Muscle layer of duodenum (tissue), 2 donors: ENCODE measurements around the gene LRRC41.
"Not testable (repeated sequence)": the region's sequence is repeated elsewhere in the genome, so short reads cannot be mapped to it uniquely, and the experiment has no call there.

Source experiments
- H3K27ac ChIP-seq: one replicate; pipeline ENCODE4 v1.7.0; 2013; ENCODE audit warnings: mild to moderate bottlenecking, low read length
- H3K27me3 ChIP-seq: one replicate; pipeline ENCODE4 v1.7.0; 2013; ENCODE audit warnings: low read depth, mild to moderate bottlenecking, control low read depth, low read length
- H3K36me3 ChIP-seq, 2 donors: one replicate each; pipeline ENCODE4 v1.7.0; 2013; ENCODE audit warnings: low read length in 2 of 2, control low read depth in 1 of 2, mild to moderate bottlenecking in 1 of 2; ENCODE audit not compliant: insufficient read depth in 2 of 2, control insufficient read depth in 1 of 2
- H3K4me1 ChIP-seq, 2 donors: one replicate each; pipeline ENCODE4 v1.7.0; 2013; ENCODE audit warnings: low read length in 2 of 2, mild to moderate bottlenecking in 2 of 2, control low read depth in 1 of 2, moderate library complexity in 1 of 2; ENCODE audit not compliant: insufficient read depth in 2 of 2, control insufficient read depth in 1 of 2
- H3K4me3 ChIP-seq, 2 donors: one replicate each; pipeline ENCODE4 v1.7.0; 2013; ENCODE audit warnings: low read length in 2 of 2, low read depth in 1 of 2, mild to moderate bottlenecking in 1 of 2
- H3K9me3 ChIP-seq, 2 donors: one replicate each; pipeline ENCODE4 v1.7.0; 2013; ENCODE audit warnings: low read length in 2 of 2, control low read depth in 1 of 2, mild to moderate bottlenecking in 1 of 2; ENCODE audit not compliant: control insufficient read depth in 1 of 2
- donor health status: healthy.

The LRRC41 gene

DNA sequence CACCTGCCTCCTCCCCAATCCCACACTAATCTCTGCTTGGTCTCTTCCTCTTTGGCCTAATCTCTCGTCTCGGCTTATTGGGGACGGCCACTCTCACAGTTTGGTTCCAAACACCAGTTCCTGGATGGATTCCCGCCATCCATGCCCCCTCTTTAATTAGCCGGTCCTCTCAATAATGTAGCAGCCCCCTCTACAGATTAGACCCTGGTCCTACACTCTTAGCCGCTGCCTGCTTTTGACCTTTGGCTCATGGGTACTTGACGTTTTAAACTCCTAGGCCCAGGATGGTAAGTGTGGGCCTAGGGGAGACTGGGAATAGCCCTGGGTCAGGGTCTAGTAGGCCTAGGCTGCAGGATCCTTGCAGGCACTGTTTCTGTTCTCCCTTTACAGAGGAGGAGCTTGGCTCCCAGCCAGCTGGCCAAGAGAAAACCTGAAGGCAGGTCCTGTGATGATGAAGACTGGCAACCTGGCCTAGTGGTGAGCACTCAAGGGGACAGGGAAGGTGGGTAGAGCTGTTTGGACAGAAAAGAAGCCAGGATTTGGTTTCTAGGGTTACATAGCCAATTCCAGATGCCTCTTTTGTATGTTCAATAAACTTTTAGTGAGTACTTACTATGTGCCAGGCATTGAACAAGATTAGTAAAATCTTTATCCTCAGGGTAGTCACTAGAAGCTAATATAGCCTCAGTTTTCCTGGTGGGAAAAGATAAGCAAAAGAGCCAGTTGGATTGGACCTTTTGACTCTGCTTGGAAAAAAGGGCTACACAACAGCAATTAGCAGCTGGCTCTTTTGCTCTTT, 55.1 kb downstream of the LRRC41 start:
- no peaks in the 10 kb centered on the region for H3K27me3 ChIP-seq
- peak overlapping the region; percentile 61 to 80 for H3K4me3 ChIP-seq
- no peak overlapping the region for H3K27ac ChIP-seq
- H3K4me1 ChIP-seq = peaks cover 4 to 8% of the 10 kb centered on the region in 2 donors
- no peaks in the 10 kb centered on the region for H3K9me3 ChIP-seq
- H3K36me3 ChIP-seq = no peaks in the 10 kb centered on the region

DNA sequence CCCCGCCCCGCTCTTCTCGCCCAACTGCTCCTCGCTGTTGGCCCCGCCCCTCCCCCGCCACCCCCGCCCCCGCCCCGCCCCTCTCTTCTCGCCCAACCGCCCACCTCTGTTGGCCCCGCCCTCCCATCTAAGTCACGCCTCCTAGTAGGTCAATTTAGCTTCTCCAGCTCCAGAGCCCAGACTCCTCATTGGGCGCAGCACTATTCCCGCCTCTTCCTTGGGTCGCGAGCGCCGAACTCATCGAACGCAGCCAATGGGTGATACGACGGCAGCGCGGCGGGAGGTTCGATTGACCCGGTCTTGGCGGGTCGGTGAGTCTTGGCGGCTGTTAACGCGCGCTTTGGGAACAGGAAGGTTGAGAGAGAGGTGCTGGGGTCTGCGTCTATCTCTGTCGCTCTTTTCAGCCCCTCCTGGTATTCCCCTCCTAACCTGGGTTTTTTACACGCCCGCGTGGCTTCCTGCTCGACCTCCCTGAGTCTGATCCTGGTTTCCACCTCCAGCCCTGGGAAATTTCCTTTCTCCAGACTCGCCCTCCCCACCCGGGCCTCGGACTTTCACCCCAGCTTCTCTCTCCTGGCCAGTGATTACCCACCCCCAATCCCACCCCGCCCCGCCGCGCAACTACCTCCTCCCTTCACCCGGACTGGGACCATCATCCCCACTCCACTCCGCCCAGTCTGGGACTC, 55.8 kb downstream of the LRRC41 start, which contains the start of gene RAD54L:
Gene RAD54L (plus strand): TSS at position 328 of the 686 bp plus-strand sequence. CDS start 643 bp downstream, outside the sequence.
- no peak within 1 kb of the TSS for H3K27ac ChIP-seq
- H3K4me3 ChIP-seq = peak within 1 kb of the TSS; percentile 83 to 89
- H3K9me3 ChIP-seq = no peaks in the 10 kb centered on the region
- no peaks in the 10 kb centered on the region for H3K36me3 ChIP-seq
- peaks cover 4 to 8% of the 10 kb centered on the region in 2 donors for H3K4me1 ChIP-seq
- no peaks in the 10 kb centered on the region for H3K27me3 ChIP-seq

DNA sequence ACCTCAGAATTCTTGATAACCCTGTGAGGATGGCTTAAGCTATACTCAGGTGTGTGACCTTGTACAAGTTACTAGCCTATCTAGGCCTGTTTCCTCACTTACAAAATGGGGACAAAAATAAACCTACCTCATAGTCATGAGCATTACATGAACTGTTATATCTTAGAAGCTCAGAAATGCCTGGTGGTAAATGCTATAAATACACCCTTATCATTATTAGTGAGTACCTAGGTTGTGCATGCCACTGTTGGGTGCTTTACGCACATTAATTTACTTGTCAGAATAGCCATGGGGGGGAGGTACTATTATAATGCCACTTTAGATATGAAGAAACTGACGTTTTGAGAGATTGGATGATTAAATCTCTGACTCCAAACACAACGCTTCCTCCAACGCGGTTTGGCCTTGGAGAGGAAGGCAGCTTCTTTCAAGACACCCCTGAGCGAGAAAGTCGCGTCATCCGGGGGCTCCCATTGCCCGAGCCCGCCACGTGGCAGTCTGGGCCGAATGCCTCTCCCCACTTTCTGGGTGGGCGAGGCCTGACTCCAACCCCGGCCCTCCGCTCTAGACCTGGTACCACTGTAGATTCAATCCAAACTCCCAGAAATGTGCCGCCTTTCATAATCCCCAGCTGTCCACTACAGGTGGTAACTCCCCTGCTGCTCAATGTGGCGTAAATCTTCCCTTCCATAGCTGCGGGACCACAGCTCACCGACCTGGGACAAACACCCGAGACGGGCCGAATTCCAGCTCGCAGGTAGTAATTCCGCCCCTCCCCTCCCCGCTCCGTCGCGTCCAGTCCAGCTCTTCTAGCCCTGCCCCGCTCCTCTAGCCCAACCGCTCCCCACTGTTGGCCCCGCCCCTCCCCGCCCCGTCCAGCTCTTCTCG, 56.6 kb downstream of the LRRC41 start:
- H3K27ac ChIP-seq = no peak overlapping the region
- H3K4me1 ChIP-seq = peaks cover 4 to 8% of the 10 kb centered on the region in 2 donors
- no peaks in the 10 kb centered on the region for H3K36me3 ChIP-seq
- H3K9me3 ChIP-seq = no peaks in the 10 kb centered on the region
- peak overlapping the region; percentile 83 to 89 for H3K4me3 ChIP-seq
- no peaks in the 10 kb centered on the region for H3K27me3 ChIP-seq

DNA sequence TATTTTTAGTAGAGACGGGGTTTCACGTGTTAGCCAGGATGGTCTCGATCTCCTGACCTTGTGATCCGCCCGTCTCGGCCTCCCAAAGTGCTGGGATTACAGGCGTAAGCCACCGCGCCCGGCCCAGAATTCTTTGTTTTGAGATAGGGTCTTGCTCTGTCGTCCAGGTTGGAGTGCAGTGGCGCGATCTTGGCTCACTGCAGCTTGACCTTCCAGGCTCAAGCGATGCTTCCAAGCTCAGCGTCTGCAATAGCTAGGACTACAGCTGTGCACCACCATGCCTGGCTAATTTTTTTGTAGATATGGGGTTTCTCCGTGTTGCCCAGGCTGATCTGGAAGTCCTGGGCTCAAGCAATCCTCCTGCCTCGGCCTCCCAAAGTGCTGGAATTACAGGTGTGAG, 57.3 kb downstream of the LRRC41 start:
- H3K4me1 ChIP-seq, H3K27me3 ChIP-seq, H3K9me3 ChIP-seq, H3K27ac ChIP-seq, H3K4me3 ChIP-seq, H3K36me3 ChIP-seq: not testable (repeated sequence)

DNA sequence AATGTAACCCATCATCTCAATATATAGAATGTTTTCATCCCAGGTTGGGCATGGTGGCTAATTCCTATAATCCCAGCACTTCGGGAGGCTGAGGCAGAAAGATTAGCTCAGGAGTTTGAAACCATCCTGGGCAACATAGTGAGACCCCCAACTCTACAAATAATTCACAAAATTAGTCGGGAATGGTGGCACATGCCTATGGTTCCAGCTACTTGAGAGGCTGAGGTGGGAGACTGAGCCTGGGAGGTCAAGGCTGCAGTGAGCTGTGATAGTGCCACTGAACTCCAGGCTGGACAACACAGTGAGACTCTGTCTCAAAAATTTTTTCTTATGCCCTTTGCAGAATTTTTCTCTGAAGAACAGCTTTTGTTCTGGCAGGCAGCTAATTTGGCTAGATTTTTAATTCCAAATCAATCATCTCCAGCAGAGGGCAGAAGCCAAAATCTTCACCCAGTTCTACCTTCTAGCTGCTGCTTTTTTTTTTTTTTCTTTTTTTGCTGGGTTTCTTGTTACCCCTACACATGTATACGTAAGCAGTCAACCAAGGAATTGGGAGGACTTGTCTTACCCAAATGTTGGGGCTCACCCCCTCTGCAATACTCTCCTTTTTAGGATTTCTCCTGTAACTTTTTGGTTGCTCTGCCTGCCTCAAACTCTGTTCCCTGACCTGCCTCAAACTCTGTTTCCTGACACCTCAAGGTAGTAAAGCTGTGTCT, 58.6 kb downstream of the LRRC41 start:
- Histone ChIP-seq H3K27me3 (no peaks in the 10 kb centered on the region), H3K9me3 (no peaks in the 10 kb centered on the region)

DNA sequence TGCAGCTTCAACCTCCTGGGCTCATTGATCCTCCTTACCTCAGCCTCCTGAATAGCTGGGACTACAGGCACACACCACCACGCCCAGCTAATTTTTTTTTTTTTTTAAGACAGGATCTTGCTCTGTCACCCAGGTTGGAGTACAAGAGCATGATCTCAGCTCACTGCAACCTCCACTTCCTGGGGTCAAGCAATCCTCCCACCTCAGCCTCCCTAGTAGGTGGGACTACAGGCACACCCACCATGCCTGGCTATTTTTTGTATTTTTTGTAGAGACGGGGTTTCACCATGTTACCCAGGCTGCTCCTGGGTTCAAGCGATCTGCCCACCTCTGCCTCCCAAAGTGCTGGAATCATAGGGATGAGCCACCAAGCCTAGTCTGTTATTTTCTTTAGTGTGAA, 59.6 kb downstream of the LRRC41 start:
- not testable (repeated sequence) for H3K27me3 ChIP-seq, H3K27ac ChIP-seq, H3K4me1 ChIP-seq, H3K4me3 ChIP-seq, H3K36me3 ChIP-seq, H3K9me3 ChIP-seq

More for the DNA sequence above, 58.6 kb downstream of the LRRC41 start:
- H3K4me3 ChIP-seq = no peak overlapping the region
- H3K4me1 ChIP-seq = peaks cover 4 to 8% of the 10 kb centered on the region in 2 donors
- no peak overlapping the region for H3K27ac ChIP-seq
- H3K36me3 ChIP-seq = no peaks in the 10 kb centered on the region

DNA sequence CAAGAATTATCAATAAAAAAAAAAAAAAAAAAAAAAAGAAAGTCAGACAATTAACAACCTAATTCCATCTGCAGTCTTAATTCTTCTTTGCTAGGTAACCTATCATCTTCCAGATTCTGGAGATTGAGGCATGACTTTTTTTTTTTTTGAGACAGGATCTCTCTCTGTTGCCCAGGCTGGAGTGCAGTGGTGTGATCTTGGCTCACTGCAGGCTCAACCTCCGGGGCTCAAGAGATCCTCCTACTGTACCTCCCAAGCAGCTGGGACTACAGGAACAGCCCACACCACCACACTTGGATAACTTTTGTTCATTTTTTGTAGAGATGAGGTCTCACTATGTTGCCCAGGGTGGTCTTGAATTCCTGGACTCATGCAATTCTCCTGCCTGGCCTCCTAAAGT, 60.5 kb downstream of the LRRC41 start:
- Histone ChIP-seq H3K4me1 (peaks cover 4% of the 10 kb centered on the region in 2 donors), H3K4me3 (no peak overlapping the region), H3K27ac (no peak overlapping the region), H3K36me3 (no peaks in the 10 kb centered on the region), H3K9me3 (no peaks in the 10 kb centered on the region), H3K27me3 (no peaks in the 10 kb centered on the region)

DNA sequence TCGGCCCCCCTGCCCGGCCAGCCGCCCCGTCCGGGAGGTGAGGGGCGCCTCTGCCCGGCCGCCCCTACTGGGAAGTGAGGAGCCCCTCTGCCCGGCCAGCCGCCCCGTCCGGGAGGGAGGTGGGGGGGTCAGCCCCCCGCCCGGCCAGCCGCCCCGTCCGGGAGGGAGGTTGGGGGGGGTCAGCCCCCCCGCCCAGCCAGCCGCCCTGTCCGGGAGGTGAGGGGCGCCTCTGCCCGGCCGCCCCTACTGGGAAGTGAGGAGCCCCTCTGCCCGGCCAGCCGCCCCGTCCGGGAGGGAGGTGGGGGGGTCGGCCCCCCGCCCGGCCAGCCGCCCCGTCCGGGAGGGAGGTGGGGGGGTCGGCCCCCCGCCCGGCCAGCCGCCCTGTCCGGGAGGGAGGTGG, 61.7 kb downstream of the LRRC41 start:
- not testable (repeated sequence) for H3K4me3 ChIP-seq, H3K36me3 ChIP-seq, H3K27ac ChIP-seq, H3K9me3 ChIP-seq, H3K4me1 ChIP-seq, H3K27me3 ChIP-seq

DNA sequence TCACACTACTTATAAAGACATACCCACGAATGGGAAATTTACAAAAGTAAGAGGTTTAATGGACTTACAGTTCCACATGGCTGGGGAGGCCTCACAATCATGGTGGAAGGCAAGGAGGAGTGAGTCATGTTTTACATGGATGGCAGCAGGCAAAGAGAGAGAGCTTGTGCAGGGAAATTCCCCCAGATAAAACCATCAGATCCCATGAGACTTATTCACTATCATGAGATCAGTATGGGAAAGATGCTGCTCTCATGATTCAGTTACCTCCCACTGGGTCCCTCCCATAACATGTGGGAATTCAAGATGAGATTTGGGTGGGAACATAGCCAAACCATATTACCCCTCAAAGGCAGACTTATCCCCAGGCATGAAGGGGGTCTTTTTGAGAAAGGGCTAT, 64.6 kb downstream of the LRRC41 start:
- not testable (repeated sequence) for H3K4me1 ChIP-seq, H3K36me3 ChIP-seq, H3K9me3 ChIP-seq, H3K27ac ChIP-seq, H3K27me3 ChIP-seq, H3K4me3 ChIP-seq

DNA sequence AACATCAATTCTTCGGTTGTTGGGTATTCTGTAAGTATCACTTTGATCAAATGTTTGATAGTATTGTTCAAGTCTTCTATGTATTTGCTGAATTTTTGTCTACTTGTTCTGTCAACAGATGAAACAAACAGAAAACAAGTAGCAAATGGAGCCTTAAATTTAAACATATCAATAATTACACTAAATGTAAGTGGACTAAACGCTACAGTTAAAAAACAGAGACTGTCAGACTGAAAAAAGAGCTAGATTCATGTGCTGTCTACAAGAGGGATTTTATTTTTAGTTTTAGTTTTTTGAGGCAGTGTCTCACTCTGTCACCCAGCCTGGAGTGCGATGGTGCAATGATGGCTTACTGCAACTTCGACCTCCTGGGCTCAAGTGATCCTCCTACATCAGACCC, 66.5 kb downstream of the LRRC41 start:
- Histone ChIP-seq H3K27ac (no peak overlapping the region), H3K4me1 (no peaks in the 10 kb centered on the region), H3K9me3 (peaks cover 0 to 2% of the 10 kb centered on the region in 2 donors)

DNA sequence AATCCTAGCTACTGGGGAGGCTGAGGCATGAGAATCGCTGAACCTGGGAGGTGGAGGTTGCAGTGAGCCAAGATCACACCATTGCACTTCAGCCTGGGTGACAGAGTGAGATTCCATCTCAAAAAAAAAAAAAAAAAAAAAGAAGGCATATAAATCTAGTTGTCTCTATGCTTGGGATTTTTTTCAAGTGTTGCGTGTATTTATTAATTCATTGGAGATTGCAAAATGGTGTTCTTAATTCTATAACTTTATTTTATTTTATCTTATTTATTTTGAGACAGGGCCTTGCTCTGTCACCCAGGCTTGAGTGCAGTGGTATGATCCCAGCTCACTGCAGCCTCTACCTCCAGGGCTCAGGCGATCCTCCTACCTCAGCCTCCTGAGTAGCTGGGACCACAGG, 72.2 kb downstream of the LRRC41 start:
- not testable (repeated sequence) for H3K27me3 ChIP-seq, H3K4me1 ChIP-seq

More for the DNA sequence above, 66.5 kb downstream of the LRRC41 start:
- Histone ChIP-seq H3K4me3 (no peak overlapping the region), H3K36me3 (no peaks in the 10 kb centered on the region), H3K27me3 (no peaks in the 10 kb centered on the region)

More for the DNA sequence above, 72.2 kb downstream of the LRRC41 start:
- not testable (repeated sequence) for H3K36me3 ChIP-seq, H3K27ac ChIP-seq, H3K9me3 ChIP-seq, H3K4me3 ChIP-seq
